GM06990 (cell line): Measurements from ENCODE around the gene SGF29.
"Not testable (repeated sequence)": the region's sequence is repeated elsewhere in the genome, so short reads cannot be mapped to it uniquely, and the experiment has no call there.

Source experiments
- DNase-seq: peaks from one replicate; pipeline ENCODE4 v3.0.0-alpha.2; 2011; ENCODE audit not compliant: insufficient read length; ENCODE audit errors: extremely low read depth
- H3K27me3 ChIP-seq: replicated peaks from 2 replicates; pipeline ENCODE4 v1.6.0; 2011; ENCODE audit warnings: low read length; ENCODE audit not compliant: control insufficient read depth, insufficient read depth
- H3K36me3 ChIP-seq: 2 replicates; pipeline ENCODE4 v1.5.1; 2011; ENCODE audit warnings: low read length; ENCODE audit not compliant: control insufficient read depth, insufficient read depth
- H3K4me3 ChIP-seq: replicated peaks from 2 replicates; pipeline ENCODE4 v1.5.1; 2011; ENCODE audit warnings: low read depth, mild to moderate bottlenecking, control low read depth, low read length
- CTCF ChIP-seq: IDR thresholded peaks from 2 replicates; pipeline ENCODE4 v1.5.1; 2011; ENCODE audit warnings: low read length, control low read depth, mild to moderate bottlenecking, inconsistent platforms; ENCODE audit not compliant: insufficient read depth, poor library complexity, severe bottlenecking

SGF29 gene

GRCh38 chr16:28538733-28539596, 14.8 kb upstream of the SGF29 start, which contains the start of gene NUPR1:
TSS of gene NUPR1 (minus strand) at chr16:28538974. CDS start at chr16:28538907, 67 bp downstream.
- no peak for DNase-seq
- H3K4me3 ChIP-seq: no peak within 1 kb of the TSS
- no peaks in the 10 kb centered on the region for H3K27me3 ChIP-seq
- H3K36me3 ChIP-seq: no peaks in the 10 kb centered on the region
- no peak for TF ChIP-seq CTCF

GRCh38 chr16:28540346-28540745, 13.4 kb upstream of the SGF29 start:
- TF ChIP-seq CTCF: no peak
- DNase-seq: no peak
- H3K27me3 ChIP-seq: no peaks in the 10 kb centered on the region
- H3K4me3 ChIP-seq: no peak overlapping the region
- H3K36me3 ChIP-seq: no peaks in the 10 kb centered on the region

- Histone ChIP-seq H3K27me3 (no peaks in the 10 kb centered on the region), H3K4me3 (no peak overlapping the region), H3K36me3 (no peaks in the 10 kb centered on the region)
- TF ChIP-seq CTCF: no peak
- no peak for DNase-seq
Observed at GRCh38 chr16:28542646-28543045, 11.1 kb upstream of the SGF29 start.

- no peak for DNase-seq
- no peak for TF ChIP-seq CTCF
- Histone ChIP-seq H3K27me3 (no peaks in the 10 kb centered on the region), H3K36me3 (no peaks in the 10 kb centered on the region), H3K4me3 (no peak overlapping the region)
Observed at GRCh38 chr16:28543072-28543471, 10.6 kb upstream of the SGF29 start.

GRCh38 chr16:28544998-28545397, 8.7 kb upstream of the SGF29 start:
- no peaks in the 10 kb centered on the region for H3K36me3 ChIP-seq
- no peak for TF ChIP-seq CTCF
- H3K27me3 ChIP-seq: no peaks in the 10 kb centered on the region
- DNase-seq: no peak
- no peak overlapping the region for H3K4me3 ChIP-seq

GRCh38 chr16:28545964-28546363, 7.8 kb upstream of the SGF29 start:
- not testable (repeated sequence) for DNase-seq, H3K4me3 ChIP-seq, H3K27me3 ChIP-seq, H3K36me3 ChIP-seq
